Measurements from ENCODE around the gene CUL9. TPM values are rescaled to one million over a fixed set of nuclear protein-coding genes. Genes with fewer than 3 reads are reported as not detected.

The CUL9 gene
- polyA plus RNA-seq, 1 donor from 2014 or later: 65.0 TPM

DNA sequence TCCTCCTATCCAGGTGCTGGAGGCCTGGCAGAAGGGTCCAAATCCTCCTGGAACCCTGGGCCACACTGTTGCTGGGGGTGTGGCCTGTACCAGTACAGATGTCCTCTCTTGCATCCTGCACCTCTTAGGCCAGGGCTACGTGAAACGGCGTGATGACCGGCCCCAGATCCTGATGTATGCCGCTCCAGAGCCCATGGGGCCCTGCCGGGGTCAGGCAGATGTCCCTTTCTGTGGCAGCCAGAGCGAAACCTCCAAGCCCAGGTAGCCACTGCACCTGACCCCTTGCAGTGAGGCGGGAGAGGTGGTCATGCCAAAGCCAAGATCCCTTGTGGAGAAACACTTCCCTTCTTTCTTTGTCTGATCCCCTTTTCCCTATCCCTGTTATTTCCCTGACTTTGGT lies 33.1 kb downstream of the CUL9 start (continued):
- TF ChIP-seq, protein P1, sequence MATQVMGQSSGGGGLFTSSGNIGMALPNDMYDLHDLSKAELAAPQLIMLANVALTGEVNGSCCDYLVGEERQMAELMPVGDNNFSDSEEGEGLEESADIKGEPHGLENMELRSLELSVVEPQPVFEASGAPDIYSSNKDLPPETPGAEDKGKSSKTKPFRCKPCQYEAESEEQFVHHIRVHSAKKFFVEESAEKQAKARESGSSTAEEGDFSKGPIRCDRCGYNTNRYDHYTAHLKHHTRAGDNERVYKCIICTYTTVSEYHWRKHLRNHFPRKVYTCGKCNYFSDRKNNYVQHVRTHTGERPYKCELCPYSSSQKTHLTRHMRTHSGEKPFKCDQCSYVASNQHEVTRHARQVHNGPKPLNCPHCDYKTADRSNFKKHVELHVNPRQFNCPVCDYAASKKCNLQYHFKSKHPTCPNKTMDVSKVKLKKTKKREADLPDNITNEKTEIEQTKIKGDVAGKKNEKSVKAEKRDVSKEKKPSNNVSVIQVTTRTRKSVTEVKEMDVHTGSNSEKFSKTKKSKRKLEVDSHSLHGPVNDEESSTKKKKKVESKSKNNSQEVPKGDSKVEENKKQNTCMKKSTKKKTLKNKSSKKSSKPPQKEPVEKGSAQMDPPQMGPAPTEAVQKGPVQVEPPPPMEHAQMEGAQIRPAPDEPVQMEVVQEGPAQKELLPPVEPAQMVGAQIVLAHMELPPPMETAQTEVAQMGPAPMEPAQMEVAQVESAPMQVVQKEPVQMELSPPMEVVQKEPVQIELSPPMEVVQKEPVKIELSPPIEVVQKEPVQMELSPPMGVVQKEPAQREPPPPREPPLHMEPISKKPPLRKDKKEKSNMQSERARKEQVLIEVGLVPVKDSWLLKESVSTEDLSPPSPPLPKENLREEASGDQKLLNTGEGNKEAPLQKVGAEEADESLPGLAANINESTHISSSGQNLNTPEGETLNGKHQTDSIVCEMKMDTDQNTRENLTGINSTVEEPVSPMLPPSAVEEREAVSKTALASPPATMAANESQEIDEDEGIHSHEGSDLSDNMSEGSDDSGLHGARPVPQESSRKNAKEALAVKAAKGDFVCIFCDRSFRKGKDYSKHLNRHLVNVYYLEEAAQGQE (IDR thresholded peaks at IDR 0.05; ENCODE audit: borderline replicate concordance): no peak
- TF ChIP-seq RAD21 (conservative IDR thresholded peaks at IDR 0.05): no peak

DNA sequence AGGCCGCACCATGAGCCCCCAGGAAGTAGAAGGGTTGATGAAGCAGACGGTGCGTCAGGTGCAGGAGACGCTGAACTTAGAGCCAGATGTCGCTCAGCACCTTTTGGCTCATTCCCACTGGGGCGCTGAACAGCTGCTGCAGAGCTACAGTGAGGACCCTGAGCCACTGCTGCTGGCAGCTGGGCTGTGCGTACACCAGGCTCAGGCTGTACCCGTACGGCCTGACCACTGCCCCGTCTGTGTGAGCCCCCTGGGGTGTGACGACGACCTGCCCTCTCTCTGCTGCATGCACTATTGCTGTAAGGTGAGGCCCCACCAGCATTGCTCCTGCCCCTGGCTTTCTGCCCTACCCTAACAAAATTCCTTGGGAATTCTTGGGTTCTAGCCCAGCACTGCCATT lies 34.2 kb downstream of the CUL9 start:
- Histone ChIP-seq H3K9me3 (ENCODE audit: low read length) (no peaks in the 10 kb centered on the region), H3K9ac (ENCODE audit: low read length) (no peak overlapping the region), H3K27ac (ENCODE audit: low read length) (no peak overlapping the region), H4K20me1 (ENCODE audit: insufficient read depth) (no peaks in the 10 kb centered on the region), H3F3A (ENCODE audit: insufficient read depth, low read length, poor library complexity, severe bottlenecking) (no peaks in the 10 kb centered on the region), H3K4me2 (ENCODE audit: low read length) (no peak overlapping the region), H3K4me3 (ENCODE audit: low read length) (no peak overlapping the region), H3K27me3 (ENCODE audit: insufficient read depth, low read depth, low read length) (no peaks in the 10 kb centered on the region), H2AFZ (ENCODE audit: low read depth, low read length) (no peak overlapping the region), H3K9me2 (ENCODE audit: insufficient read depth, low read length) (no peaks in the 10 kb centered on the region), H3K36me3 (ENCODE audit: insufficient read depth, low read length) (no peaks in the 10 kb centered on the region), H3K79me2 (replicated peaks; ENCODE audit: insufficient read depth, low read length) (no peaks in the 10 kb centered on the region)
- TF ChIP-seq, protein P2, sequence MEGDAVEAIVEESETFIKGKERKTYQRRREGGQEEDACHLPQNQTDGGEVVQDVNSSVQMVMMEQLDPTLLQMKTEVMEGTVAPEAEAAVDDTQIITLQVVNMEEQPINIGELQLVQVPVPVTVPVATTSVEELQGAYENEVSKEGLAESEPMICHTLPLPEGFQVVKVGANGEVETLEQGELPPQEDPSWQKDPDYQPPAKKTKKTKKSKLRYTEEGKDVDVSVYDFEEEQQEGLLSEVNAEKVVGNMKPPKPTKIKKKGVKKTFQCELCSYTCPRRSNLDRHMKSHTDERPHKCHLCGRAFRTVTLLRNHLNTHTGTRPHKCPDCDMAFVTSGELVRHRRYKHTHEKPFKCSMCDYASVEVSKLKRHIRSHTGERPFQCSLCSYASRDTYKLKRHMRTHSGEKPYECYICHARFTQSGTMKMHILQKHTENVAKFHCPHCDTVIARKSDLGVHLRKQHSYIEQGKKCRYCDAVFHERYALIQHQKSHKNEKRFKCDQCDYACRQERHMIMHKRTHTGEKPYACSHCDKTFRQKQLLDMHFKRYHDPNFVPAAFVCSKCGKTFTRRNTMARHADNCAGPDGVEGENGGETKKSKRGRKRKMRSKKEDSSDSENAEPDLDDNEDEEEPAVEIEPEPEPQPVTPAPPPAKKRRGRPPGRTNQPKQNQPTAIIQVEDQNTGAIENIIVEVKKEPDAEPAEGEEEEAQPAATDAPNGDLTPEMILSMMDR (IDR thresholded peaks at IDR 0.05; ENCODE audit: poor library complexity, severe bottlenecking): no peak

DNA sequence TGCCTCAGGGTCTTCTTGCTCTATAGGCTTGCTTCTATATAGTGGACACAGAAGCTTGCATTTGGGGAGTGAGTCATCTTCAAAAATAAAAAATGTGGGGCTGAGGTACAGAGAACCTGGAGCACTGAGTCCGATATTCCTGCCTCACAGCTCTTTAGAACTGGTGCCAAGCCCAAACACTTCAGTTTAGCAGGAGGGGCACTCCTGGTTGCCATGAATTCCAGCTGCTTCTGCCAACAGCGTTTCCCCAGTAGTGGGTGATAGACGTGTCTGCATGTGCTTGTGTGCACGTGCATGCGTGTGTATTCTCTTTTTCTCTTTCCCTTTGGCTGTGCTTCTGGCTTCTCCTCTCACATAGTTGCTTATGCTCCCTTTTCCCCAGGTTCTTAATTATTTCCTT lies 35.4 kb downstream of the CUL9 start:
- Histone ChIP-seq H4K20me1 (ENCODE audit: insufficient read depth) (no peaks in the 10 kb centered on the region), H3K9ac (ENCODE audit: low read length) (no peak overlapping the region), H3F3A (ENCODE audit: insufficient read depth, low read length, poor library complexity, severe bottlenecking) (no peaks in the 10 kb centered on the region), H3K27me3 (ENCODE audit: insufficient read depth, low read depth, low read length) (no peaks in the 10 kb centered on the region), H3K27ac (ENCODE audit: low read length) (no peak overlapping the region), H3K36me3 (ENCODE audit: insufficient read depth, low read length) (no peaks in the 10 kb centered on the region), H3K9me2 (ENCODE audit: insufficient read depth, low read length) (no peaks in the 10 kb centered on the region), H2AFZ (ENCODE audit: low read depth, low read length) (no peak overlapping the region), H3K9me3 (ENCODE audit: low read length) (no peaks in the 10 kb centered on the region), H3K4me3 (ENCODE audit: low read length) (no peak overlapping the region), H3K79me2 (replicated peaks; ENCODE audit: insufficient read depth, low read length) (no peaks in the 10 kb centered on the region), H3K4me2 (ENCODE audit: low read length) (no peak overlapping the region)
- TF ChIP-seq POLR2AphosphoS5 (IDR thresholded peaks at IDR 0.05): no peak
- TF ChIP-seq EZH2 (IDR thresholded peaks at IDR 0.05; ENCODE audit: borderline replicate concordance, insufficient read depth, low read length, poor library complexity, severe bottlenecking): no peak
- TF ChIP-seq EP300 (conservative IDR thresholded peaks at IDR 0.05; ENCODE audit: poor library complexity, severe bottlenecking): no peak
- TF ChIP-seq, protein P2 (IDR thresholded peaks at IDR 0.05; ENCODE audit: poor library complexity, severe bottlenecking): no peak
- TF ChIP-seq MXI1 (conservative IDR thresholded peaks at IDR 0.05; ENCODE audit: poor library complexity, severe bottlenecking): no peak
- TF ChIP-seq, protein P1 (IDR thresholded peaks at IDR 0.05; ENCODE audit: borderline replicate concordance): no peak
- TF ChIP-seq RAD21 (conservative IDR thresholded peaks at IDR 0.05): no peak
- no peak for TF ChIP-seq SMC3 (conservative IDR thresholded peaks at IDR 0.05; ENCODE audit: poor library complexity)
- no peak for TF ChIP-seq TAF1 (IDR thresholded peaks at IDR 0.05; ENCODE audit: low read depth)
